WTC11 (cell line): ENCODE results near the gene ERLEC1. TPM values are rescaled to one million over a fixed set of nuclear protein-coding genes. Genes with fewer than 3 reads are reported as not detected.

Experiments
- ATAC-seq: fragments of 200-7000 bp; cut with Tn5 transposase; 2 replicates; pipeline ENCODE4 v1.10.0; 2021; ENCODE audit warnings: mild to moderate bottlenecking, moderate library complexity
- CTCF ChIA-PET: fragments of 300-600 bp; sonication (Branson Sonifier 250); formaldehyde crosslinking; loops from one replicate; lab custom pipeline; 2021; ENCODE audit warnings: antibody characterized with exemption; lab: Charles Lee
- POLR2A ChIA-PET: fragments of 350-600 bp; sonication (Branson Sonifier 250); formaldehyde crosslinking; loops from one replicate; lab custom pipeline; 2021; ENCODE audit warnings: antibody characterized with exemption; lab: Charles Lee
- DNase-seq: peaks from one replicate; pipeline ENCODE4 v3.0.0; 2021; ENCODE audit warnings: low spot score
- H3K27ac Mint-ChIP-seq: 2 replicates; pipeline ENCODE4 v1.8.0; 2021; ENCODE audit warnings: mixed read lengths
- H3K27me3 Mint-ChIP-seq: 2 replicates; pipeline ENCODE4 v1.8.0; 2021; ENCODE audit warnings: low read depth, mild to moderate bottlenecking, moderate library complexity, mixed read lengths
- H3K36me3 Mint-ChIP-seq: 2 replicates; pipeline ENCODE4 v1.8.0; 2021; ENCODE audit warnings: mixed read lengths
- H3K4me1 Mint-ChIP-seq: 2 replicates; pipeline ENCODE4 v1.8.0; 2022; ENCODE audit warnings: mixed read lengths
- H3K4me3 Mint-ChIP-seq: 2 replicates; pipeline ENCODE4 v1.8.0; 2021; ENCODE audit warnings: mild to moderate bottlenecking, moderate library complexity, mixed read lengths
- H3K9me3 Mint-ChIP-seq: 2 replicates; pipeline ENCODE4 v1.8.0; 2021; ENCODE audit warnings: mixed read lengths
- ARID4B ChIP-seq: sonication (generic); formaldehyde crosslinking; IDR thresholded peaks from 2 replicates; pipeline ENCODE4 v1.8.0; 2023; ENCODE audit warnings: missing genetic modification reagents, mild to moderate bottlenecking, borderline replicate concordance
- ATF2 ChIP-seq: sonication (generic); formaldehyde crosslinking; IDR thresholded peaks from 2 replicates; pipeline ENCODE4 v1.8.1; 2022; ENCODE audit warnings: low read depth, missing genetic modification reagents, borderline replicate concordance
- E2F5 ChIP-seq: sonication (generic); formaldehyde crosslinking; IDR thresholded peaks from 2 replicates; pipeline ENCODE4 v1.8.1; 2022; ENCODE audit warnings: mild to moderate bottlenecking, moderate library complexity, missing genetic modification reagents
- ESRRA ChIP-seq: sonication (generic); formaldehyde crosslinking; IDR thresholded peaks from 2 replicates; pipeline ENCODE4 v1.8.1; 2022; ENCODE audit warnings: mild to moderate bottlenecking, missing genetic modification reagents, borderline replicate concordance
- ETV6 ChIP-seq: sonication (generic); formaldehyde crosslinking; IDR thresholded peaks from 2 replicates; pipeline ENCODE4 v1.8.1; 2022; ENCODE audit warnings: mild to moderate bottlenecking, missing genetic modification reagents
- FOXJ3 ChIP-seq: sonication (generic); formaldehyde crosslinking; IDR thresholded peaks from 2 replicates; pipeline ENCODE4 v1.9.0; 2021; ENCODE audit warnings: missing genetic modification reagents, mild to moderate bottlenecking, borderline replicate concordance
- FOXK1 ChIP-seq: sonication (generic); formaldehyde crosslinking; IDR thresholded peaks from 2 replicates; pipeline ENCODE4 v1.8.0; 2022; ENCODE audit warnings: mild to moderate bottlenecking, moderate library complexity, missing genetic modification reagents
- NR1H2 ChIP-seq: sonication (generic); formaldehyde crosslinking; IDR thresholded peaks from 2 replicates; pipeline ENCODE4 v1.9.0; 2021; ENCODE audit warnings: mild to moderate bottlenecking, moderate library complexity, missing genetic modification reagents
- OVOL2 ChIP-seq: fragments of 250-450 bp; sonication (Bioruptor Pico); IDR thresholded peaks from 2 replicates; pipeline ENCODE4 v1.9.0; 2021; ENCODE audit warnings: mild to moderate bottlenecking, borderline replicate concordance
- PRRX2 ChIP-seq: fragments of 250-450 bp; sonication (Bioruptor Pico); IDR thresholded peaks from 2 replicates; pipeline ENCODE4 v1.8.0; 2021; ENCODE audit warnings: mild to moderate bottlenecking
- TEAD4 ChIP-seq: sonication (generic); formaldehyde crosslinking; IDR thresholded peaks from 2 replicates; pipeline ENCODE4 v1.8.0; 2022; ENCODE audit warnings: mild to moderate bottlenecking, missing genetic modification reagents
- ZMAT4 ChIP-seq: fragments of 250-450 bp; sonication (Bioruptor Pico); IDR thresholded peaks from 2 replicates; pipeline ENCODE4 v1.9.0; 2021; ENCODE audit warnings: mild to moderate bottlenecking
- ZNF121 ChIP-seq: sonication (generic); formaldehyde crosslinking; IDR thresholded peaks from 2 replicates; pipeline ENCODE4 v1.8.0; 2023; ENCODE audit warnings: missing genetic modification reagents
- ZNF263 ChIP-seq: sonication (generic); formaldehyde crosslinking; IDR thresholded peaks from 2 replicates; pipeline ENCODE4 v1.8.1; 2022; ENCODE audit warnings: low read depth, mild to moderate bottlenecking, moderate library complexity, missing genetic modification reagents
- ZNF423 ChIP-seq: fragments of 250-450 bp; sonication (Bioruptor Pico); IDR thresholded peaks from 2 replicates; pipeline ENCODE4 v2.1.2; 2022; ENCODE audit warnings: mild to moderate bottlenecking, moderate library complexity
- ZNF671 ChIP-seq: fragments of 250-450 bp; sonication (Bioruptor Pico); IDR thresholded peaks from 2 replicates; pipeline ENCODE4 v1.8.0; 2021; ENCODE audit warnings: mild to moderate bottlenecking
- total RNA-seq: library from RNA; stranded (reverse); gene quantifications from 3 replicates; pipeline ENCODE4 v1.2.3, GENCODE V29; 2021
- TF ChIP-seq, protein P1 (sequence below): fragments of 250-450 bp; sonication (Bioruptor Pico); IDR thresholded peaks from 2 replicates; pipeline ENCODE4 v1.9.0; 2021; ENCODE audit warnings: mild to moderate bottlenecking, borderline replicate concordance
- TF ChIP-seq, protein P2 (sequence below): sonication (generic); formaldehyde crosslinking; IDR thresholded peaks from 2 replicates; pipeline ENCODE4 v1.8.0; 2022; ENCODE audit warnings: mild to moderate bottlenecking, missing genetic modification reagents
- TF ChIP-seq, protein P3 (sequence below): fragments of 250-450 bp; sonication (Bioruptor Pico); IDR thresholded peaks from 2 replicates; pipeline ENCODE4 v2.1.2; 2022; ENCODE audit warnings: mild to moderate bottlenecking, moderate library complexity

ERLEC1 gene
- total RNA-seq, 1 experiment from 2014 or later, result 26.5 TPM

GRCh38 chr2:53786705-53787613 is at the start of gene ERLEC1, which contains the start of gene ASB3 (continued):
- TF ChIP-seq, protein P1, sequence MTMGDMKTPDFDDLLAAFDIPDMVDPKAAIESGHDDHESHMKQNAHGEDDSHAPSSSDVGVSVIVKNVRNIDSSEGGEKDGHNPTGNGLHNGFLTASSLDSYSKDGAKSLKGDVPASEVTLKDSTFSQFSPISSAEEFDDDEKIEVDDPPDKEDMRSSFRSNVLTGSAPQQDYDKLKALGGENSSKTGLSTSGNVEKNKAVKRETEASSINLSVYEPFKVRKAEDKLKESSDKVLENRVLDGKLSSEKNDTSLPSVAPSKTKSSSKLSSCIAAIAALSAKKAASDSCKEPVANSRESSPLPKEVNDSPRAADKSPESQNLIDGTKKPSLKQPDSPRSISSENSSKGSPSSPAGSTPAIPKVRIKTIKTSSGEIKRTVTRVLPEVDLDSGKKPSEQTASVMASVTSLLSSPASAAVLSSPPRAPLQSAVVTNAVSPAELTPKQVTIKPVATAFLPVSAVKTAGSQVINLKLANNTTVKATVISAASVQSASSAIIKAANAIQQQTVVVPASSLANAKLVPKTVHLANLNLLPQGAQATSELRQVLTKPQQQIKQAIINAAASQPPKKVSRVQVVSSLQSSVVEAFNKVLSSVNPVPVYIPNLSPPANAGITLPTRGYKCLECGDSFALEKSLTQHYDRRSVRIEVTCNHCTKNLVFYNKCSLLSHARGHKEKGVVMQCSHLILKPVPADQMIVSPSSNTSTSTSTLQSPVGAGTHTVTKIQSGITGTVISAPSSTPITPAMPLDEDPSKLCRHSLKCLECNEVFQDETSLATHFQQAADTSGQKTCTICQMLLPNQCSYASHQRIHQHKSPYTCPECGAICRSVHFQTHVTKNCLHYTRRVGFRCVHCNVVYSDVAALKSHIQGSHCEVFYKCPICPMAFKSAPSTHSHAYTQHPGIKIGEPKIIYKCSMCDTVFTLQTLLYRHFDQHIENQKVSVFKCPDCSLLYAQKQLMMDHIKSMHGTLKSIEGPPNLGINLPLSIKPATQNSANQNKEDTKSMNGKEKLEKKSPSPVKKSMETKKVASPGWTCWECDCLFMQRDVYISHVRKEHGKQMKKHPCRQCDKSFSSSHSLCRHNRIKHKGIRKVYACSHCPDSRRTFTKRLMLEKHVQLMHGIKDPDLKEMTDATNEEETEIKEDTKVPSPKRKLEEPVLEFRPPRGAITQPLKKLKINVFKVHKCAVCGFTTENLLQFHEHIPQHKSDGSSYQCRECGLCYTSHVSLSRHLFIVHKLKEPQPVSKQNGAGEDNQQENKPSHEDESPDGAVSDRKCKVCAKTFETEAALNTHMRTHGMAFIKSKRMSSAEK (CRISPR knock-in tag), result no peak
- TF ChIP-seq, protein P2, sequence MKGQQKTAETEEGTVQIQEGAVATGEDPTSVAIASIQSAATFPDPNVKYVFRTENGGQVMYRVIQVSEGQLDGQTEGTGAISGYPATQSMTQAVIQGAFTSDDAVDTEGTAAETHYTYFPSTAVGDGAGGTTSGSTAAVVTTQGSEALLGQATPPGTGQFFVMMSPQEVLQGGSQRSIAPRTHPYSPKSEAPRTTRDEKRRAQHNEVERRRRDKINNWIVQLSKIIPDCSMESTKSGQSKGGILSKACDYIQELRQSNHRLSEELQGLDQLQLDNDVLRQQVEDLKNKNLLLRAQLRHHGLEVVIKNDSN (CRISPR knock-in tag), result peak; percentile 13; the same call in 1 of the 2 replicates
- TF ChIP-seq ZMAT4 (no peak), NR1H2 (CRISPR knock-in tag) (no peak), ARID4B (CRISPR knock-in tag) (peak; percentile 72; the same call in 1 of the 2 replicates), FOXJ3 (CRISPR knock-in tag) (no peak), ZNF671 (no peak), FOXK1 (peak; percentile 100), OVOL2 (CRISPR knock-in tag) (no peak), ETV6 (peak; percentile 94), ZNF423 (CRISPR knock-in tag) (no peak), TEAD4 (peak; percentile 77; the same call in 1 of the 2 replicates)
- TF ChIP-seq, protein P3, sequence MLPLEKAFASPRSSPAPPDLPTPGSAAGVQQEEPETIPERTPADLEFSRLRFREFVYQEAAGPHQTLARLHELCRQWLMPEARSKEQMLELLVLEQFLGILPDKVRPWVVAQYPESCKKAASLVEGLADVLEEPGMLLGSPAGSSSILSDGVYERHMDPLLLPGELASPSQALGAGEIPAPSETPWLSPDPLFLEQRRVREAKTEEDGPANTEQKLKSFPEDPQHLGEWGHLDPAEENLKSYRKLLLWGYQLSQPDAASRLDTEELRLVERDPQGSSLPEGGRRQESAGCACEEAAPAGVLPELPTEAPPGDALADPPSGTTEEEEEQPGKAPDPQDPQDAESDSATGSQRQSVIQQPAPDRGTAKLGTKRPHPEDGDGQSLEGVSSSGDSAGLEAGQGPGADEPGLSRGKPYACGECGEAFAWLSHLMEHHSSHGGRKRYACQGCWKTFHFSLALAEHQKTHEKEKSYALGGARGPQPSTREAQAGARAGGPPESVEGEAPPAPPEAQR (CRISPR knock-in tag), result no peak

DNA sequence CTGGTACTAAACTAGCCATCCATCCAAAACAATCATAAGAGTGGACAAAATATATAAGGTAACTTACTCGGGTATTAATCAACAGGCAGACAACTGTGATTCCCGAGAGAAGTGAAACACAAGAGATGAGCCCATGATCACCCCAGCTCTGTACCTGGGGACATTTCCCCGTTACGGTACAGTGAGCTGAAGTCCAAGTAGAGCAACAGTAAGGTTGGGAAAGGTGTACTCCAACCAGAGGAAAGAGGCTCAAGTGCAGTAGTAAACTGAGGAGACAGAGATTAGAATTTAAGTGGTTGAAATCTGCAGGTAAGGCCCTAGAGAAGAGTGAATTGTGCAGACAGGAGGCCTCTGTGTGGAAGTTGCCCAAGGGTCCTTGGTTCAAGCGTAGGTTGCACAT is 49.8 kb upstream of the ERLEC1 start:
- Mint-ChIP-seq H3K27me3 (no peaks in the 10 kb centered on the region), H3K27ac (peak overlapping the region; percentile 68; the same call in 1 of the 2 replicates), H3K36me3 (peaks cover 24% of the 10 kb centered on the region), H3K9me3 (peaks cover 14% of the 10 kb centered on the region), H3K4me1 (no peaks in the 10 kb centered on the region), H3K4me3 (no peak overlapping the region)
- no peak for ATAC-seq
- CTCF ChIA-PET, result no interaction called here
- no peak for DNase-seq
- POLR2A ChIA-PET, result no interaction called here
- TF ChIP-seq ZNF263 (CRISPR knock-in tag), result no peak
- no peak for TF ChIP-seq E2F5 (CRISPR knock-in tag)
- no peak for TF ChIP-seq ATF2
- TF ChIP-seq ESRRA (CRISPR knock-in tag), result no peak
- TF ChIP-seq ZNF121 (CRISPR knock-in tag), result no peak
- no peak for TF ChIP-seq PRRX2
